Endothelial cell of umbilical vein (primary cell): ENCODE data around the gene FAM120B. TPM values are rescaled to one million over a fixed set of nuclear protein-coding genes. Genes with fewer than 3 reads are reported as not detected.

Source experiments
- BruUV-seq: library from RNA; stranded (reverse); fragments of 400-500 nt; replicated peaks from 2 replicates; lab custom pipeline; 2021; lab: Mats Ljungman, UMichigan
- CTCF ChIA-PET: fragments of 300-600, 350-600 bp; sonication (Branson Sonifier 250); formaldehyde crosslinking; loops from one replicate; lab custom pipeline; 2021; ENCODE audit warnings: antibody characterized with exemption, inconsistent platforms; lab: Charles Lee
- POLR2A ChIA-PET: fragments of 300-600, 350-600 bp; sonication (Branson Sonifier 250); formaldehyde crosslinking; loops from one replicate; lab custom pipeline; 2021; ENCODE audit warnings: antibody characterized with exemption, inconsistent platforms; lab: Charles Lee
- DNase-seq: peaks from one replicate; pipeline ENCODE4 v3.0.0-alpha.2; 2011; ENCODE audit warnings: low read depth, low spot score
- FAIRE-seq: peaks from 2 replicates; lab custom pipeline; 2011; peaks lifted over from hg19 to GRCh38; lab: Jason Lieb, UNC
- H2AFZ ChIP-seq: 2 replicates; pipeline ENCODE4 v1.6.0; 2012; ENCODE audit warnings: low read depth, low read length, control low read depth, inconsistent platforms
- H3K27ac ChIP-seq: 2 replicates; pipeline ENCODE4 v1.5.1; 2011; ENCODE audit warnings: low read depth, mild to moderate bottlenecking, control low read depth, low read length, moderate library complexity; ENCODE audit not compliant: insufficient read depth
- H3K27me3 ChIP-seq, 2 experiments: 2 replicates each; pipeline versions ENCODE4 v1.6.0 to v1.6.1; 2011; ENCODE audit warnings: low read length in 2 of 2, mixed read lengths in 1 of 2; ENCODE audit not compliant: control insufficient read depth in 2 of 2, insufficient read depth in 2 of 2
- H3K36me3 ChIP-seq, 2 experiments: 2 replicates in 1 of 2; 3 replicates in 1 of 2; pipeline ENCODE4 v1.5.1; 2011; ENCODE audit warnings: low read length in 2 of 2, mild to moderate bottlenecking in 1 of 2, moderate library complexity in 1 of 2; ENCODE audit not compliant: control insufficient read depth in 2 of 2, insufficient read depth in 2 of 2; ENCODE audit errors: extremely low read depth in 1 of 2
- H3K4me1 ChIP-seq: 3 replicates; pipeline ENCODE4 v1.5.1; 2011; ENCODE audit warnings: mild to moderate bottlenecking, low read length; ENCODE audit not compliant: control insufficient read depth, insufficient read depth; ENCODE audit errors: extremely low read depth
- H3K4me2 ChIP-seq: 2 replicates; pipeline ENCODE4 v1.6.1; 2011; ENCODE audit warnings: low read length, control low read depth, mixed read lengths; ENCODE audit not compliant: insufficient read depth
- H3K4me3 ChIP-seq, 3 experiments: fragments of 200-600 bp in 1 of 3; sonication (generic), shearing (Covaris generic) in 1 of 3; replicated peaks in 1 of 3; 2 replicates each; pipeline ENCODE4 v1.5.1; 2011 to 2016; ENCODE audit warnings: control low read depth in 3 of 3, low read length in 3 of 3, mild to moderate bottlenecking in 2 of 3, inconsistent platforms in 1 of 3, low read depth in 1 of 3, moderate library complexity in 1 of 3; ENCODE audit not compliant: insufficient read depth in 1 of 3
- H3K79me2 ChIP-seq: 2 replicates; pipeline ENCODE4 v1.6.0; 2012; ENCODE audit warnings: low read length, inconsistent platforms; ENCODE audit not compliant: control insufficient read depth, insufficient read depth
- H3K9ac ChIP-seq: replicated peaks from 2 replicates; pipeline ENCODE3; 2011; ENCODE audit warnings: low read length, control low read depth; ENCODE audit not compliant: insufficient read depth; ENCODE audit errors: extremely low read depth
- H3K9me1 ChIP-seq: replicated peaks from 3 replicates; pipeline ENCODE4 v1.6.0; 2011; ENCODE audit warnings: mild to moderate bottlenecking, low read length; ENCODE audit not compliant: control insufficient read depth, insufficient read depth; ENCODE audit errors: extremely low read depth
- H3K9me3 ChIP-seq: replicated peaks from 2 replicates; pipeline ENCODE4 v1.5.1; 2012; ENCODE audit warnings: low read length, inconsistent platforms; ENCODE audit not compliant: control insufficient read depth, insufficient read depth
- H4K20me1 ChIP-seq: replicated peaks from 2 replicates; pipeline ENCODE3; 2011; ENCODE audit warnings: mild to moderate bottlenecking, low read length; ENCODE audit not compliant: control insufficient read depth, insufficient read depth; ENCODE audit errors: extremely low read depth
- CTCF ChIP-seq, 2 donors: IDR thresholded peaks; 1 replicate in 1 of 2; 2 replicates in 1 of 2; pipeline ENCODE4 v1.5.1; 2011; ENCODE audit warnings: low read length in 2 of 2, mild to moderate bottlenecking in 2 of 2, moderate library complexity in 2 of 2, control low read depth in 1 of 2, inconsistent platforms in 1 of 2, low read depth in 1 of 2; ENCODE audit not compliant: insufficient read depth in 1 of 2; ENCODE audit errors: extremely low read depth in 1 of 2
- GATA2 ChIP-seq: IDR thresholded peaks from 2 replicates; pipeline ENCODE4 v1.7.0; 2011; ENCODE audit warnings: low read depth, mild to moderate bottlenecking, moderate library complexity, mixed read lengths, low read length; ENCODE audit not compliant: insufficient read length, insufficient read depth
- POLR2A ChIP-seq: IDR thresholded peaks from 2 replicates; pipeline ENCODE4 v1.6.1; 2012; ENCODE audit warnings: low read depth, mild to moderate bottlenecking, control low read depth, low read length
- dilution Hi-C: fragments of 300-500 bp; cut with MboI; formaldehyde crosslinking; loops from one replicate; pipeline ENCODE4 v1.15.0; 2019; ENCODE audit warnings: low sequenced_read_pairs; ENCODE audit not compliant: extremely low pct_ligation_motif_present
- intact Hi-C: fragments of 100-400 bp; cut with micrococcal nuclease; formaldehyde crosslinking; loops from one replicate; pipeline ENCODE4 v1.10.0; 2022
- polyA plus RNA-seq, 4 experiments: library from polyadenylated mRNA; depleted of rRNA in 3 of 4; stranded (reverse) in 3 of 4; unstranded in 1 of 4; fragments of >200 nt; gene quantifications; 2 replicates each; pipeline versions ENCODE4 v1.2.1 to v1.2.3, GENCODE V29; 2011 to 2012; ENCODE audit warnings: missing spikeins in 1 of 4
- total RNA-seq: library from RNA; stranded (reverse); gene quantifications from 2 replicates; pipeline ENCODE4 v1.2.3, GENCODE V29; 2021

The FAM120B gene
- total and polyA plus RNA-seq, 2 donors (not counting 3 experiments of a cell fraction or from before 2014, with no cell fraction given), result 10.8 to 28.2 TPM

DNA sequence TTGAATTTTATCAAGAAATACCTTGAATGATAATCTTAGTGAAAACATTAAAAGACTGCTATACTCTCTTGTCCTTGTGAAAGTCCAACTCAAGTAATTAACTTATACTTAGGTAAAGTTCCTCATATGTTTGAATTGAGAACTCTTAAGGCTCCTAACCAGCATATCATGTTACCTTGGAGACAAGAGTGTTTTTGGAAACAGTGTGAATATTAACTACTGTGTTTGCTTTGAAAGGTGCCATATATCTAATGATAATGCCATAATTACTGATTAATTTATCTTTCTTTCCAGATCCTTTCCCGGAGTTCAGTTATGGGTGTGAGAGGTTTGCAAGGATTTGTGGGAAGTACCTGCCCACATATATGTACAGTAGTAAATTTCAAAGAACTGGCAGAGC lies 10.5 kb downstream of the FAM120B start:
- H3K79me2 ChIP-seq, result peaks cover 30% of the 10 kb centered on the region
- no peaks in the 10 kb centered on the region for H3K27me3 ChIP-seq
- H3K4me3 ChIP-seq, result no peak overlapping the region
- no peak for TF ChIP-seq POLR2A
- TF ChIP-seq CTCF (IDR thresholded peaks at IDR 0.05; ENCODE audit: extremely low read depth in 1 of 2, insufficient read depth in 1 of 2, low read depth in 1 of 2, low read length in 2 of 2), result no peak
- dilution Hi-C loops (no loop called here), intact Hi-C loops (no loop called here)
- CTCF ChIA-PET, result no interaction called here
- POLR2A ChIA-PET, result no interaction called here
- H4K20me1 ChIP-seq, result no peaks in the 10 kb centered on the region
- no peaks in the 10 kb centered on the region for H3K36me3 ChIP-seq
- H3K9me1 ChIP-seq, result no peaks in the 10 kb centered on the region
- DNase-seq (peak; percentile 5), FAIRE-seq (no peak)
- H3K27ac ChIP-seq, result peak overlapping the region; percentile 23
- BruUV-seq, result no TSS peak
- H3K9me3 ChIP-seq, result no peaks in the 10 kb centered on the region
- H3K4me1 ChIP-seq, result peaks cover 8% of the 10 kb centered on the region
- H3K9ac ChIP-seq, result no peak overlapping the region
- H2AFZ ChIP-seq, result no peak overlapping the region
- H3K4me2 ChIP-seq, result no peak overlapping the region

DNA sequence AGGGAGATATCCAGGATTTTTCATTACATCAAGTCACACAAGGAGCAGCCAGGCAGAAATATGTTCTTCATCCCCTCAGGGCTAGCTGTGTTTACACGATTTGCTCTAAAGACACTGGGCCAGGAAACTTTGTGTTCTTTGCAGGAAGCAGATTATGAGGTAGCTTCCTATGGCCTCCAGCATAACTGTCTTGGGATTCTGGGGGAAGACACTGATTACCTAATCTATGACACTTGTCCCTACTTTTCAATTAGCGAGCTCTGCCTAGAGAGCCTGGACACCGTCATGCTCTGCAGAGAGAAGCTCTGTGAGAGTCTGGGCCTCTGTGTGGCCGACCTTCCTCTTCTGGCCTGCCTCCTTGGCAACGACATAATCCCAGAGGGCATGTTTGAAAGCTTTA lies 11.2 kb downstream of the FAM120B start:
- TF ChIP-seq GATA2, result no peak
- FAIRE-seq (peak; percentile 83), DNase-seq (peak; percentile 65)
- POLR2A ChIA-PET, result no interaction called here
- Histone ChIP-seq H3K27ac (peak overlapping the region; percentile 23), H3K4me2 (no peak overlapping the region), H4K20me1 (no peaks in the 10 kb centered on the region), H3K4me3 (no peak overlapping the region), H3K27me3 (no peaks in the 10 kb centered on the region), H3K79me2 (peaks cover 26% of the 10 kb centered on the region), H3K9me1 (no peaks in the 10 kb centered on the region), H3K36me3 (no peaks in the 10 kb centered on the region), H3K9ac (no peak overlapping the region), H3K9me3 (no peaks in the 10 kb centered on the region), H2AFZ (no peak overlapping the region), H3K4me1 (peaks cover 8% of the 10 kb centered on the region)
- CTCF ChIA-PET, result interaction anchor here (0.7 to 1.0 kb wide), 2 partner anchors 24 to 486 kb away, joined by 4 to 5 read pairs; no protein-coding TSS in a partner anchor
- dilution Hi-C loops (no loop called here), intact Hi-C loops (no loop called here)
- BruUV-seq, result TSS peak; percentile 23
